ENCODE results near the gene RCCD1. TPM values are rescaled to one million over a fixed set of nuclear protein-coding genes. Genes with fewer than 3 reads are reported as not detected.

Gene RCCD1
- total and polyA plus RNA-seq, 2 donors (not counting 3 experiments of a cell fraction or from before 2014, with no cell fraction given): 8.8 to 15.3 TPM

DNA sequence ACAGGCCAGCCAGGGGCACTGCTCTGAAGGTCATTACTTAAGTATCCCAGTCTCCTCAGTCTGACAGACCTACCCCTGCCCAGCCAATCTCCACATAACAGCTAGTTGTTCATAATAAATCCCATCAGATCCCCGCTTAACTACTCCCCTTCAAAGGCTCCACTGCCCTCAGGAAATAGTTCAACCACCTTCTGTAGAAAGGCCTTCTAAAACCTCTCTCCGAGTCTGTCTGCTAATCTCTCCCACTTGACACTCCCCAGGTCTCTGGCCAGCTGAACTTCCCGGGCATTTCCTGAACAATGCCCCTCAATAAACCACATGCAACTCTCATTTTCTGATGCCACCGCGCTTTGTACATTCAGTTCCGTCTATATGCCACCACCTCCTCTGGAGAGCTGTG, 33.6 kb downstream of the RCCD1 start:
- peaks cover 26% of the 10 kb centered on the region for H3K4me1 ChIP-seq (ENCODE audit: control insufficient read depth, extremely low read depth, insufficient read depth, low read length)
- H3K27ac ChIP-seq (ENCODE audit: insufficient read depth, low read depth, low read length): peak overlapping the region; percentile 30
- no peaks in the 10 kb centered on the region for H4K20me1 ChIP-seq (replicated peaks; ENCODE audit: control insufficient read depth, extremely low read depth, insufficient read depth, low read length)
- no peaks in the 10 kb centered on the region for H3K9me3 ChIP-seq (replicated peaks; ENCODE audit: control insufficient read depth, insufficient read depth, low read length)
- FAIRE-seq (peak; percentile 83), DNase-seq (ENCODE audit: low read depth, low spot score) (peak; percentile 56)
- intact Hi-C loops (cut with micrococcal nuclease) (no loop called here), dilution Hi-C loops (cut with MboI; ENCODE audit: extremely low pct_ligation_motif_present, low sequenced_read_pairs) (no loop called here)
- H2AFZ ChIP-seq (ENCODE audit: low read depth, low read length): peak overlapping the region; percentile 55
- BruUV-seq (replicated peaks): no TSS peak
- TF ChIP-seq EZH2 (IDR thresholded peaks at IDR 0.05; ENCODE audit: borderline replicate concordance, low read depth, low read length, severe bottlenecking): no peak
- TF ChIP-seq, protein P1, sequence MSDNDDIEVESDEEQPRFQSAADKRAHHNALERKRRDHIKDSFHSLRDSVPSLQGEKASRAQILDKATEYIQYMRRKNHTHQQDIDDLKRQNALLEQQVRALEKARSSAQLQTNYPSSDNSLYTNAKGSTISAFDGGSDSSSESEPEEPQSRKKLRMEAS (IDR thresholded peaks at IDR 0.05; ENCODE audit: insufficient read depth, insufficient read length): no peak
- no peak for TF ChIP-seq GATA2 (IDR thresholded peaks at IDR 0.05; ENCODE audit: insufficient read depth, insufficient read length, low read depth, low read length)
- no peak for TF ChIP-seq MYC (IDR thresholded peaks at IDR 0.05; ENCODE audit: low read depth, low read length)
- no peak for TF ChIP-seq POLR2AphosphoS5 (IDR thresholded peaks at IDR 0.05; ENCODE audit: insufficient read depth, low read depth, low read length)
- TF ChIP-seq JUN (IDR thresholded peaks at IDR 0.05; ENCODE audit: borderline replicate concordance, insufficient read depth, insufficient read length, low read depth): no peak
- TF ChIP-seq POLR2A (IDR thresholded peaks at IDR 0.05; ENCODE audit: low read depth, low read length): no peak
- TF ChIP-seq, protein P2, sequence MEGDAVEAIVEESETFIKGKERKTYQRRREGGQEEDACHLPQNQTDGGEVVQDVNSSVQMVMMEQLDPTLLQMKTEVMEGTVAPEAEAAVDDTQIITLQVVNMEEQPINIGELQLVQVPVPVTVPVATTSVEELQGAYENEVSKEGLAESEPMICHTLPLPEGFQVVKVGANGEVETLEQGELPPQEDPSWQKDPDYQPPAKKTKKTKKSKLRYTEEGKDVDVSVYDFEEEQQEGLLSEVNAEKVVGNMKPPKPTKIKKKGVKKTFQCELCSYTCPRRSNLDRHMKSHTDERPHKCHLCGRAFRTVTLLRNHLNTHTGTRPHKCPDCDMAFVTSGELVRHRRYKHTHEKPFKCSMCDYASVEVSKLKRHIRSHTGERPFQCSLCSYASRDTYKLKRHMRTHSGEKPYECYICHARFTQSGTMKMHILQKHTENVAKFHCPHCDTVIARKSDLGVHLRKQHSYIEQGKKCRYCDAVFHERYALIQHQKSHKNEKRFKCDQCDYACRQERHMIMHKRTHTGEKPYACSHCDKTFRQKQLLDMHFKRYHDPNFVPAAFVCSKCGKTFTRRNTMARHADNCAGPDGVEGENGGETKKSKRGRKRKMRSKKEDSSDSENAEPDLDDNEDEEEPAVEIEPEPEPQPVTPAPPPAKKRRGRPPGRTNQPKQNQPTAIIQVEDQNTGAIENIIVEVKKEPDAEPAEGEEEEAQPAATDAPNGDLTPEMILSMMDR (IDR thresholded peaks at IDR 0.05; ENCODE audit: extremely low read depth in 1 of 2, insufficient read depth in 1 of 2, low read depth in 1 of 2, low read length in 2 of 2): no peak
- no peak for TF ChIP-seq FOS (IDR thresholded peaks at IDR 0.05; ENCODE audit: borderline replicate concordance, insufficient read depth, low read length)
- peak overlapping the region in 1 of 3 experiments; percentile 22 for H3K4me3 ChIP-seq (replicated peaks in 1 of 3; ENCODE audit: insufficient read depth in 1 of 3, low read depth in 1 of 3, low read length in 3 of 3)
- CTCF ChIA-PET: interaction anchor here (0.6 to 2.7 kb wide), 3 partner anchors 12 to 31 kb away, joined by 3 to 23 read pairs (median 3); no protein-coding TSS in a partner anchor
- H3K79me2 ChIP-seq (ENCODE audit: control insufficient read depth, insufficient read depth, low read length): peaks cover 97% of the 10 kb centered on the region
- H3K27me3 ChIP-seq (ENCODE audit: control insufficient read depth in 2 of 2, insufficient read depth in 2 of 2, low read length in 2 of 2): no peaks in the 10 kb centered on the region
- no peaks in the 10 kb centered on the region for H3K9me1 ChIP-seq (replicated peaks; ENCODE audit: control insufficient read depth, extremely low read depth, insufficient read depth, low read length)
- POLR2A ChIA-PET: interaction anchor here (0.5 kb wide), 1 partner anchor 36 kb away, joined by 3 read pairs; no protein-coding TSS in a partner anchor
- peak overlapping the region; percentile 39 for H3K9ac ChIP-seq (replicated peaks; ENCODE audit: extremely low read depth, insufficient read depth, low read length)
- peak overlapping the region; percentile 75 for H3K4me2 ChIP-seq (ENCODE audit: insufficient read depth, low read length)
- peaks cover 0 to 4% of the 10 kb centered on the region in 2 experiments for H3K36me3 ChIP-seq (ENCODE audit: control insufficient read depth in 2 of 2, extremely low read depth in 1 of 2, insufficient read depth in 2 of 2, low read length in 2 of 2)
